WTC11 (cell line): ENCODE measurements around the gene RPS6KA4. TPM values are rescaled to one million over a fixed set of nuclear protein-coding genes. Genes with fewer than 3 reads are reported as not detected.
A peak's percentile ranks its signal among the peaks of the same experiment; 100 is the strongest.

Source experiments
- IRF2 ChIP-seq: sonication (generic); formaldehyde crosslinking; IDR thresholded peaks from 2 replicates; pipeline ENCODE4 v1.8.0; 2022; ENCODE audit warnings: low read depth, missing genetic modification reagents, borderline replicate concordance
- NFATC4 ChIP-seq: fragments of 250-450 bp; sonication (Bioruptor Pico); IDR thresholded peaks from 2 replicates; pipeline ENCODE4 v1.9.0; 2021; ENCODE audit warnings: mild to moderate bottlenecking
- NFE2L1 ChIP-seq: sonication (generic); formaldehyde crosslinking; IDR thresholded peaks from 2 replicates; pipeline ENCODE4 v1.8.1; 2023; ENCODE audit warnings: missing genetic modification reagents
- NR3C1 ChIP-seq: sonication (generic); formaldehyde crosslinking; conservative IDR thresholded peaks from 2 replicates; pipeline ENCODE4 v1.8.1; 2023; ENCODE audit warnings: low read depth, mild to moderate bottlenecking, missing genetic modification reagents
- PRRX2 ChIP-seq: fragments of 250-450 bp; sonication (Bioruptor Pico); IDR thresholded peaks from 2 replicates; pipeline ENCODE4 v1.8.0; 2021; ENCODE audit warnings: mild to moderate bottlenecking
- SOX15 ChIP-seq: fragments of 250-450 bp; sonication (Bioruptor Pico); IDR thresholded peaks from 2 replicates; pipeline ENCODE4 v1.9.0; 2021; ENCODE audit warnings: mild to moderate bottlenecking
- SP1 ChIP-seq: sonication (generic); formaldehyde crosslinking; conservative IDR thresholded peaks from 2 replicates; pipeline ENCODE4 v1.8.1; 2022; ENCODE audit warnings: missing genetic modification reagents
- TEAD1 ChIP-seq: sonication (generic); formaldehyde crosslinking; IDR thresholded peaks from 2 replicates; pipeline ENCODE4 v1.8.0; 2022; ENCODE audit warnings: mild to moderate bottlenecking, missing genetic modification reagents
- ZNF138 ChIP-seq: sonication (generic); formaldehyde crosslinking; conservative IDR thresholded peaks from 2 replicates; pipeline ENCODE4 v1.8.1; 2022; ENCODE audit warnings: mild to moderate bottlenecking, moderate library complexity, missing genetic modification reagents
- ZNF232 ChIP-seq: sonication (generic); formaldehyde crosslinking; IDR thresholded peaks from 2 replicates; pipeline ENCODE4 v1.8.0; 2022; ENCODE audit warnings: mild to moderate bottlenecking, missing genetic modification reagents
- ZNF263 ChIP-seq: sonication (generic); formaldehyde crosslinking; IDR thresholded peaks from 2 replicates; pipeline ENCODE4 v1.8.1; 2022; ENCODE audit warnings: low read depth, mild to moderate bottlenecking, moderate library complexity, missing genetic modification reagents
- ZNF423 ChIP-seq: fragments of 250-450 bp; sonication (Bioruptor Pico); IDR thresholded peaks from 2 replicates; pipeline ENCODE4 v2.1.2; 2022; ENCODE audit warnings: mild to moderate bottlenecking, moderate library complexity
- total RNA-seq: library from RNA; stranded (reverse); gene quantifications from 3 replicates; pipeline ENCODE4 v1.2.3, GENCODE V29; 2021
- TF ChIP-seq, protein P1 (sequence below): sonication (generic); formaldehyde crosslinking; IDR thresholded peaks from 2 replicates; pipeline ENCODE4 v1.8.0; 2022; ENCODE audit warnings: missing genetic modification reagents
- TF ChIP-seq, protein P2 (sequence below): sonication (generic); formaldehyde crosslinking; IDR thresholded peaks from 2 replicates; pipeline ENCODE4 v1.8.1; 2023; ENCODE audit warnings: mild to moderate bottlenecking, moderate library complexity, missing genetic modification reagents
- TF ChIP-seq, protein P3 (sequence below): sonication (generic); formaldehyde crosslinking; IDR thresholded peaks from 2 replicates; pipeline ENCODE4 v1.8.1; 2022; ENCODE audit warnings: low read depth, missing genetic modification reagents, borderline replicate concordance
- TF ChIP-seq, protein P4 (sequence below): sonication (generic); formaldehyde crosslinking; IDR thresholded peaks from 2 replicates; pipeline ENCODE4 v1.8.0; 2022; ENCODE audit warnings: mild to moderate bottlenecking, missing genetic modification reagents
- TF ChIP-seq, protein P5 (sequence below): sonication (generic); formaldehyde crosslinking; IDR thresholded peaks from 2 replicates; pipeline ENCODE4 v1.8.1; 2023; ENCODE audit warnings: mild to moderate bottlenecking, missing genetic modification reagents, moderate library complexity
- TF ChIP-seq, protein P6 (sequence below): fragments of 250-450 bp; sonication (Bioruptor Pico); IDR thresholded peaks from 2 replicates; pipeline ENCODE4 v1.9.0; 2021; ENCODE audit warnings: mild to moderate bottlenecking
- TF ChIP-seq, protein P7 (sequence below): fragments of 250-450 bp; sonication (Bioruptor Pico); IDR thresholded peaks from 2 replicates; pipeline ENCODE4 v2.1.2; 2022; ENCODE audit warnings: mild to moderate bottlenecking, moderate library complexity
- TF ChIP-seq, protein P8 (sequence below): sonication (generic); formaldehyde crosslinking; IDR thresholded peaks from 2 replicates; pipeline ENCODE4 v1.8.0; 2023; ENCODE audit warnings: mild to moderate bottlenecking, missing genetic modification reagents
- TF ChIP-seq, protein P9 (sequence below): sonication (generic); formaldehyde crosslinking; IDR thresholded peaks from 2 replicates; pipeline ENCODE4 v1.8.0; 2022; ENCODE audit warnings: mild to moderate bottlenecking, missing genetic modification reagents
- TF ChIP-seq, protein P10 (sequence below): fragments of 250-450 bp; sonication (Bioruptor Pico); IDR thresholded peaks from 2 replicates; pipeline ENCODE4 v1.9.0; 2021; ENCODE audit warnings: moderate library complexity, mild to moderate bottlenecking, inconsistent platforms, borderline replicate concordance
- TF ChIP-seq, protein P11 (sequence below): sonication (generic); formaldehyde crosslinking; IDR thresholded peaks from 2 replicates; pipeline ENCODE4 v1.8.1; 2022; ENCODE audit warnings: missing genetic modification reagents, borderline replicate concordance

Gene RPS6KA4
- total RNA-seq, 1 experiment from 2014 or later, result 16.8 TPM

DNA sequence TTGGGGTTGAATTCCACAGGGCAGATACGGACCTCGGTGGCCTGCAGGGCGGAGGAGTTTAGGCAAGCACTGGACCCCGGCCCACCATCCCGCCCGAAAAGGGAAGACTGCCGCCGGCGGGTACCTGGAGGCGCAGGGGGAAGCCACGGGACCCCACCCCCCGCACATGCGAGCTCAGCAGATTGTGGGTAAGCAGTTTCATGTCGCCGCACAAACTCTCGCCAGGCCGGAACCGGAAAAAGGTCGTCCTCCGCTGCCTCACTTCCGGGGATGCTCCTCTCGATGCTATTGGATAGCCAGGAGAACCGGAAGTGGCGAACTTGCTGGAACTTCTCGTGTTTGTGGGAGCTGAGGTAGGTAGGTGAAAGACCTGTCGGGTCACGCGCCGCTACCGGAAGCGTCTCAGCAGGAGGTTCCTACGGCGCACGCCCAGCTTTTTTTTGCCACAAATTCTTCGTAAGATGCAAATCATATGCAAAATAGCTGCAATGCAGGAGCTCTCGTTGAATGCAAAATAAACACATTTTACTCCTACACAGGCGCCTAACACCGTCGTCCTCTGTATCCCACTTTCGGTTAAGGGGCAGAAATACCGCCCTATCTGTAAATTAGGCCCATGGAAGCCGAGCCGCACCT, 41.5 kb upstream of the RPS6KA4 start, which contains the start of gene TRMT112 (continued):
- TF ChIP-seq, protein P1, sequence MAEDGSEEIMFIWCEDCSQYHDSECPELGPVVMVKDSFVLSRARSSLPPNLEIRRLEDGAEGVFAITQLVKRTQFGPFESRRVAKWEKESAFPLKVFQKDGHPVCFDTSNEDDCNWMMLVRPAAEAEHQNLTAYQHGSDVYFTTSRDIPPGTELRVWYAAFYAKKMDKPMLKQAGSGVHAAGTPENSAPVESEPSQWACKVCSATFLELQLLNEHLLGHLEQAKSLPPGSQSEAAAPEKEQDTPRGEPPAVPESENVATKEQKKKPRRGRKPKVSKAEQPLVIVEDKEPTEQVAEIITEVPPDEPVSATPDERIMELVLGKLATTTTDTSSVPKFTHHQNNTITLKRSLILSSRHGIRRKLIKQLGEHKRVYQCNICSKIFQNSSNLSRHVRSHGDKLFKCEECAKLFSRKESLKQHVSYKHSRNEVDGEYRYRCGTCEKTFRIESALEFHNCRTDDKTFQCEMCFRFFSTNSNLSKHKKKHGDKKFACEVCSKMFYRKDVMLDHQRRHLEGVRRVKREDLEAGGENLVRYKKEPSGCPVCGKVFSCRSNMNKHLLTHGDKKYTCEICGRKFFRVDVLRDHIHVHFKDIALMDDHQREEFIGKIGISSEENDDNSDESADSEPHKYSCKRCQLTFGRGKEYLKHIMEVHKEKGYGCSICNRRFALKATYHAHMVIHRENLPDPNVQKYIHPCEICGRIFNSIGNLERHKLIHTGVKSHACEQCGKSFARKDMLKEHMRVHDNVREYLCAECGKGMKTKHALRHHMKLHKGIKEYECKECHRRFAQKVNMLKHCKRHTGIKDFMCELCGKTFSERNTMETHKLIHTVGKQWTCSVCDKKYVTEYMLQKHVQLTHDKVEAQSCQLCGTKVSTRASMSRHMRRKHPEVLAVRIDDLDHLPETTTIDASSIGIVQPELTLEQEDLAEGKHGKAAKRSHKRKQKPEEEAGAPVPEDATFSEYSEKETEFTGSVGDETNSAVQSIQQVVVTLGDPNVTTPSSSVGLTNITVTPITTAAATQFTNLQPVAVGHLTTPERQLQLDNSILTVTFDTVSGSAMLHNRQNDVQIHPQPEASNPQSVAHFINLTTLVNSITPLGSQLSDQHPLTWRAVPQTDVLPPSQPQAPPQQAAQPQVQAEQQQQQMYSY (CRISPR knock-in tag), result no peak
- TF ChIP-seq SOX15 (CRISPR knock-in tag) (no peak), NFATC4 (CRISPR knock-in tag) (no peak), NR3C1 (CRISPR knock-in tag) (no peak), SP1 (CRISPR knock-in tag) (no peak), IRF2 (CRISPR knock-in tag) (no peak), ZNF138 (CRISPR knock-in tag) (no peak), TEAD1 (CRISPR knock-in tag) (peak; percentile 89), ZNF423 (CRISPR knock-in tag) (no peak), PRRX2 (CRISPR knock-in tag) (no peak), ZNF232 (CRISPR knock-in tag) (0 out of 2 replicates have a peak, but pooled peaks have one; percentile 70), ZNF263 (CRISPR knock-in tag) (no peak), NFE2L1 (CRISPR knock-in tag) (no peak)
- TF ChIP-seq, protein P2, sequence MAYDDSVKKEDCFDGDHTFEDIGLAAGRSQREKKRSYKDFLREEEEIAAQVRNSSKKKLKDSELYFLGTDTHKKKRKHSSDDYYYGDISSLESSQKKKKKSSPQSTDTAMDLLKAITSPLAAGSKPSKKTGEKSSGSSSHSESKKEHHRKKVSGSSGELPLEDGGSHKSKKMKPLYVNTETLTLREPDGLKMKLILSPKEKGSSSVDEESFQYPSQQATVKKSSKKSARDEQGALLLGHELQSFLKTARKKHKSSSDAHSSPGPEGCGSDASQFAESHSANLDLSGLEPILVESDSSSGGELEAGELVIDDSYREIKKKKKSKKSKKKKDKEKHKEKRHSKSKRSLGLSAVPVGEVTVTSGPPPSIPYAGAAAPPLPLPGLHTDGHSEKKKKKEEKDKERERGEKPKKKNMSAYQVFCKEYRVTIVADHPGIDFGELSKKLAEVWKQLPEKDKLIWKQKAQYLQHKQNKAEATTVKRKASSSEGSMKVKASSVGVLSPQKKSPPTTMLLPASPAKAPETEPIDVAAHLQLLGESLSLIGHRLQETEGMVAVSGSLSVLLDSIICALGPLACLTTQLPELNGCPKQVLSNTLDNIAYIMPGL, result no peak
- TF ChIP-seq, protein P3, sequence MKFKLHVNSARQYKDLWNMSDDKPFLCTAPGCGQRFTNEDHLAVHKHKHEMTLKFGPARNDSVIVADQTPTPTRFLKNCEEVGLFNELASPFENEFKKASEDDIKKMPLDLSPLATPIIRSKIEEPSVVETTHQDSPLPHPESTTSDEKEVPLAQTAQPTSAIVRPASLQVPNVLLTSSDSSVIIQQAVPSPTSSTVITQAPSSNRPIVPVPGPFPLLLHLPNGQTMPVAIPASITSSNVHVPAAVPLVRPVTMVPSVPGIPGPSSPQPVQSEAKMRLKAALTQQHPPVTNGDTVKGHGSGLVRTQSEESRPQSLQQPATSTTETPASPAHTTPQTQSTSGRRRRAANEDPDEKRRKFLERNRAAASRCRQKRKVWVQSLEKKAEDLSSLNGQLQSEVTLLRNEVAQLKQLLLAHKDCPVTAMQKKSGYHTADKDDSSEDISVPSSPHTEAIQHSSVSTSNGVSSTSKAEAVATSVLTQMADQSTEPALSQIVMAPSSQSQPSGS, result no peak
- TF ChIP-seq, protein P4, sequence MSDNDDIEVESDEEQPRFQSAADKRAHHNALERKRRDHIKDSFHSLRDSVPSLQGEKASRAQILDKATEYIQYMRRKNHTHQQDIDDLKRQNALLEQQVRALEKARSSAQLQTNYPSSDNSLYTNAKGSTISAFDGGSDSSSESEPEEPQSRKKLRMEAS (CRISPR knock-in tag), result peak; percentile 85
- TF ChIP-seq, protein P5, sequence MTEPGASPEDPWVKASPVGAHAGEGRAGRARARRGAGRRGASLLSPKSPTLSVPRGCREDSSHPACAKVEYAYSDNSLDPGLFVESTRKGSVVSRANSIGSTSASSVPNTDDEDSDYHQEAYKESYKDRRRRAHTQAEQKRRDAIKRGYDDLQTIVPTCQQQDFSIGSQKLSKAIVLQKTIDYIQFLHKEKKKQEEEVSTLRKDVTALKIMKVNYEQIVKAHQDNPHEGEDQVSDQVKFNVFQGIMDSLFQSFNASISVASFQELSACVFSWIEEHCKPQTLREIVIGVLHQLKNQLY (CRISPR knock-in tag), result no peak
- TF ChIP-seq, protein P6, sequence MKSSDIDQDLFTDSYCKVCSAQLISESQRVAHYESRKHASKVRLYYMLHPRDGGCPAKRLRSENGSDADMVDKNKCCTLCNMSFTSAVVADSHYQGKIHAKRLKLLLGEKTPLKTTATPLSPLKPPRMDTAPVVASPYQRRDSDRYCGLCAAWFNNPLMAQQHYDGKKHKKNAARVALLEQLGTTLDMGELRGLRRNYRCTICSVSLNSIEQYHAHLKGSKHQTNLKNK (CRISPR knock-in tag), result no peak
- TF ChIP-seq, protein P7, sequence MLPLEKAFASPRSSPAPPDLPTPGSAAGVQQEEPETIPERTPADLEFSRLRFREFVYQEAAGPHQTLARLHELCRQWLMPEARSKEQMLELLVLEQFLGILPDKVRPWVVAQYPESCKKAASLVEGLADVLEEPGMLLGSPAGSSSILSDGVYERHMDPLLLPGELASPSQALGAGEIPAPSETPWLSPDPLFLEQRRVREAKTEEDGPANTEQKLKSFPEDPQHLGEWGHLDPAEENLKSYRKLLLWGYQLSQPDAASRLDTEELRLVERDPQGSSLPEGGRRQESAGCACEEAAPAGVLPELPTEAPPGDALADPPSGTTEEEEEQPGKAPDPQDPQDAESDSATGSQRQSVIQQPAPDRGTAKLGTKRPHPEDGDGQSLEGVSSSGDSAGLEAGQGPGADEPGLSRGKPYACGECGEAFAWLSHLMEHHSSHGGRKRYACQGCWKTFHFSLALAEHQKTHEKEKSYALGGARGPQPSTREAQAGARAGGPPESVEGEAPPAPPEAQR (CRISPR knock-in tag), result no peak
- TF ChIP-seq, protein P8, sequence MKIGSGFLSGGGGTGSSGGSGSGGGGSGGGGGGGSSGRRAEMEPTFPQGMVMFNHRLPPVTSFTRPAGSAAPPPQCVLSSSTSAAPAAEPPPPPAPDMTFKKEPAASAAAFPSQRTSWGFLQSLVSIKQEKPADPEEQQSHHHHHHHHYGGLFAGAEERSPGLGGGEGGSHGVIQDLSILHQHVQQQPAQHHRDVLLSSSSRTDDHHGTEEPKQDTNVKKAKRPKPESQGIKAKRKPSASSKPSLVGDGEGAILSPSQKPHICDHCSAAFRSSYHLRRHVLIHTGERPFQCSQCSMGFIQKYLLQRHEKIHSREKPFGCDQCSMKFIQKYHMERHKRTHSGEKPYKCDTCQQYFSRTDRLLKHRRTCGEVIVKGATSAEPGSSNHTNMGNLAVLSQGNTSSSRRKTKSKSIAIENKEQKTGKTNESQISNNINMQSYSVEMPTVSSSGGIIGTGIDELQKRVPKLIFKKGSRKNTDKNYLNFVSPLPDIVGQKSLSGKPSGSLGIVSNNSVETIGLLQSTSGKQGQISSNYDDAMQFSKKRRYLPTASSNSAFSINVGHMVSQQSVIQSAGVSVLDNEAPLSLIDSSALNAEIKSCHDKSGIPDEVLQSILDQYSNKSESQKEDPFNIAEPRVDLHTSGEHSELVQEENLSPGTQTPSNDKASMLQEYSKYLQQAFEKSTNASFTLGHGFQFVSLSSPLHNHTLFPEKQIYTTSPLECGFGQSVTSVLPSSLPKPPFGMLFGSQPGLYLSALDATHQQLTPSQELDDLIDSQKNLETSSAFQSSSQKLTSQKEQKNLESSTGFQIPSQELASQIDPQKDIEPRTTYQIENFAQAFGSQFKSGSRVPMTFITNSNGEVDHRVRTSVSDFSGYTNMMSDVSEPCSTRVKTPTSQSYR (CRISPR knock-in tag), result no peak
- TF ChIP-seq, protein P9, sequence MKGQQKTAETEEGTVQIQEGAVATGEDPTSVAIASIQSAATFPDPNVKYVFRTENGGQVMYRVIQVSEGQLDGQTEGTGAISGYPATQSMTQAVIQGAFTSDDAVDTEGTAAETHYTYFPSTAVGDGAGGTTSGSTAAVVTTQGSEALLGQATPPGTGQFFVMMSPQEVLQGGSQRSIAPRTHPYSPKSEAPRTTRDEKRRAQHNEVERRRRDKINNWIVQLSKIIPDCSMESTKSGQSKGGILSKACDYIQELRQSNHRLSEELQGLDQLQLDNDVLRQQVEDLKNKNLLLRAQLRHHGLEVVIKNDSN (CRISPR knock-in tag), result peak; percentile 88
- TF ChIP-seq, protein P10, sequence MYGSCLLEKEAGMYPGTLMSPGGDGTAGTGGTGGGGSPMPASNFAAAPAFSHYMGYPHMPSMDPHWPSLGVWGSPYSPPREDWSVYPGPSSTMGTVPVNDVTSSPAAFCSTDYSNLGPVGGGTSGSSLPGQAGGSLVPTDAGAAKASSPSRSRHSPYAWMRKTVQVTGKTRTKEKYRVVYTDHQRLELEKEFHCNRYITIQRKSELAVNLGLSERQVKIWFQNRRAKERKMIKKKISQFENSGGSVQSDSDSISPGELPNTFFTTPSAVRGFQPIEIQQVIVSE, result no peak
- TF ChIP-seq, protein P11, sequence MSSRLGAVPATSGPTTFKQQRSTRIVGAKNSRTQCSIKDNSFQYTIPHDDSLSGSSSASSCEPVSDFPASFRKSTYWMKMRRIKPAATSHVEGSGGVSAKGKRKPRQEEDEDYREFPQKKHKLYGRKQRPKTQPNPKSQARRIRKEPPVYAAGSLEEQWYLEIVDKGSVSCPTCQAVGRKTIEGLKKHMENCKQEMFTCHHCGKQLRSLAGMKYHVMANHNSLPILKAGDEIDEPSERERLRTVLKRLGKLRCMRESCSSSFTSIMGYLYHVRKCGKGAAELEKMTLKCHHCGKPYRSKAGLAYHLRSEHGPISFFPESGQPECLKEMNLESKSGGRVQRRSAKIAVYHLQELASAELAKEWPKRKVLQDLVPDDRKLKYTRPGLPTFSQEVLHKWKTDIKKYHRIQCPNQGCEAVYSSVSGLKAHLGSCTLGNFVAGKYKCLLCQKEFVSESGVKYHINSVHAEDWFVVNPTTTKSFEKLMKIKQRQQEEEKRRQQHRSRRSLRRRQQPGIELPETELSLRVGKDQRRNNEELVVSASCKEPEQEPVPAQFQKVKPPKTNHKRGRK (CRISPR knock-in tag), result no peak
